Peyer's patch (tissue), 4 donors: ENCODE data around the gene TMEM125.

Experiments used
- CTCF ChIP-seq, 6 experiments: fragments of 450-650 bp in 4 of 6; fragments of 200-600 bp in 2 of 6; sonication (generic) in 1 of 6; IDR thresholded peaks; one replicate each; pipeline ENCODE4 v1.5.1; 2017 to 2019; ENCODE audit warnings: antibody characterized with exemption in 6 of 6, mild to moderate bottlenecking in 3 of 6, moderate library complexity in 1 of 6
- POLR2A ChIP-seq, 2 donors: fragments of 450-650 bp; IDR thresholded peaks; one replicate each; pipeline ENCODE4 v1.5.1; 2017; ENCODE audit warnings: antibody characterized with exemption in 2 of 2, mild to moderate bottlenecking in 2 of 2, moderate library complexity in 2 of 2

- TF ChIP-seq CTCF (IDR thresholded peaks at IDR 0.05) (no peak), POLR2A (IDR thresholded peaks at IDR 0.05) (no peak)
Measured at GRCh38 chr1:43241413-43241836, 28.4 kb upstream of the TMEM125 start.
